DND-41 (cell line): ENCODE data around the gene BCL3.

Source experiments
- EZH2 ChIP-seq: IDR thresholded peaks from 3 replicates; pipeline ENCODE4 v1.6.1; 2012; ENCODE audit warnings: borderline replicate concordance, low read depth, mild to moderate bottlenecking, moderate library complexity, low read length, inconsistent platforms; ENCODE audit not compliant: severe bottlenecking
- TF ChIP-seq, protein P1 (sequence below): IDR thresholded peaks from 2 replicates; pipeline ENCODE4 v1.5.1; 2012; ENCODE audit warnings: borderline replicate concordance, low read length, moderate library complexity, mild to moderate bottlenecking; ENCODE audit not compliant: poor library complexity, severe bottlenecking; ENCODE audit errors: extremely low read depth

DNA sequence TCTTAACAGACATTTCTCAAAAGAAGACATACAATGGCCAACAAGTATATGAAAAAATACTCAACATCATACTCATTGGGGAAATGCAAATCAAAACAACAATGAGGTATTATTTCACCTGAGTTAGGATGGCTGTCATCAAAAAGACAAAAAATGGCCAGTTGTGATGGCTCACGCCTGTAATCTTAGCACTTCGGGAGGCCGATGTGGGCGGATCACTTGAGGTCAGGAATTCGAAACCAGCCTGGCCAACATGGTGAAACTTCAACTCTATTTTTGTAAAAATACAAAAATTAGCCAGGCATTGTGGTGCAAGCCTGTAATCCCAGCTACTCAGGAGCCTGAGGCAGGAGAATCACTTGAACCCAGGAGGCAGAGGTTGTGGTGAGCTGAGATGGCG is 27.6 kb upstream of the BCL3 start:
- TF ChIP-seq, protein P1, sequence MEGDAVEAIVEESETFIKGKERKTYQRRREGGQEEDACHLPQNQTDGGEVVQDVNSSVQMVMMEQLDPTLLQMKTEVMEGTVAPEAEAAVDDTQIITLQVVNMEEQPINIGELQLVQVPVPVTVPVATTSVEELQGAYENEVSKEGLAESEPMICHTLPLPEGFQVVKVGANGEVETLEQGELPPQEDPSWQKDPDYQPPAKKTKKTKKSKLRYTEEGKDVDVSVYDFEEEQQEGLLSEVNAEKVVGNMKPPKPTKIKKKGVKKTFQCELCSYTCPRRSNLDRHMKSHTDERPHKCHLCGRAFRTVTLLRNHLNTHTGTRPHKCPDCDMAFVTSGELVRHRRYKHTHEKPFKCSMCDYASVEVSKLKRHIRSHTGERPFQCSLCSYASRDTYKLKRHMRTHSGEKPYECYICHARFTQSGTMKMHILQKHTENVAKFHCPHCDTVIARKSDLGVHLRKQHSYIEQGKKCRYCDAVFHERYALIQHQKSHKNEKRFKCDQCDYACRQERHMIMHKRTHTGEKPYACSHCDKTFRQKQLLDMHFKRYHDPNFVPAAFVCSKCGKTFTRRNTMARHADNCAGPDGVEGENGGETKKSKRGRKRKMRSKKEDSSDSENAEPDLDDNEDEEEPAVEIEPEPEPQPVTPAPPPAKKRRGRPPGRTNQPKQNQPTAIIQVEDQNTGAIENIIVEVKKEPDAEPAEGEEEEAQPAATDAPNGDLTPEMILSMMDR, result no peak
- no peak for TF ChIP-seq EZH2
